Measurements from ENCODE around the gene FOXO3.
"Not testable (repeated sequence)": the region's sequence is repeated elsewhere in the genome, so short reads cannot be mapped to it uniquely, and the experiment has no call there.

The FOXO3 gene

DNA sequence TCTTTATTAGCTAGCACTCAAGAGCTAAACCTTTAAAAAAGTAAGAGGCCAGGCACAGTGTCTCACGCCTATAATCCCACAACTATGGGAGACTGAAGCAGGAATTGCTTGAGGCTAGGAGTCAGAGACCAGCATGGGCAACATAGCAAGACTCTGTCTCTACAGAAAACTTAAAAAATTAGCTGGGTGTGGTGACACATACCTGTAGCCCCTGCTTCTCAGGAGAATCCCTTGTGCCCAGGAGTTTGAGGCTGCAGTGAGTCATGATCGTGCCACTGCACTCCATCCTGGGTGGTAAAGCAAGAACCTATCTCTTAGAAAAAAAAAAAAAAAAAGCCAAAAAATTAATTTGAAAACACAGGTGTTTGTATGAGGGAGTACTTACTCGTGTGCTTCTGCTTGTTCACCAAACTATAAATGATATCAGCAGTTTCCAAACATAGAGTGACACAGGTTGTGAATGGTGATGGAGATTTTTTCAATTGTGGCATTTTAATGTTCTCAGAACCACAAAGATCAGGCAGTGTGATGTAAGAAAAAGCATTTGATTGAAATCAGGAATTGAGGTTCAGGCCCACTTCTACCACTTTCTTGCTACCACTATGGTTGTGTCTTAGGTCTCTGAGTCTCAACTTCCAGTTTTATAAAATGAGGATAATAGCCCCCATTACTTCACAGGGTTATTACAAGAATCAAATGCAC lies 104.9 kb downstream of the FOXO3 start:
- DNase-seq, result no peak

GRCh38 chr6:108666656-108667260 lies 106.0 kb downstream of the FOXO3 start:
- no peak for DNase-seq

DNA sequence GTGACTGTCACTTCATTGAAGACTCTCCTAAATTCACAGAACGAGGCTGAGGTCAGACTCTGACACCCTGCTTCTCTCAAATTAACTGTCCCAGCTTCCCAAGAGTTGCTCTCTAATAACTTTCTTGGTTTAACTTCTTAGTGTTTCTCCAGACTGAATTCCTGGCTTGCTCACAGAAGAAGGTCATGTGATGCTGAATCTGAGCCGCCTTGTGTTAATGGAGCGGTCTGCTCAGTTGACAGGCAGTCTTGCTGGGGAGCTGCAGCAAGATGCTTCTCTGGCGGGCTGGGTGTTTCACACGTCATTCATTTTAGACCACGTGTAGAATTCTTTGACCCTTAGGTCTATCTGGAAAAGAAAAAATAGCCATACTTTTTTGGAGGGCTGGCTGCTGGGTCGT lies 107.3 kb downstream of the FOXO3 start:
- no peak for DNase-seq

DNA sequence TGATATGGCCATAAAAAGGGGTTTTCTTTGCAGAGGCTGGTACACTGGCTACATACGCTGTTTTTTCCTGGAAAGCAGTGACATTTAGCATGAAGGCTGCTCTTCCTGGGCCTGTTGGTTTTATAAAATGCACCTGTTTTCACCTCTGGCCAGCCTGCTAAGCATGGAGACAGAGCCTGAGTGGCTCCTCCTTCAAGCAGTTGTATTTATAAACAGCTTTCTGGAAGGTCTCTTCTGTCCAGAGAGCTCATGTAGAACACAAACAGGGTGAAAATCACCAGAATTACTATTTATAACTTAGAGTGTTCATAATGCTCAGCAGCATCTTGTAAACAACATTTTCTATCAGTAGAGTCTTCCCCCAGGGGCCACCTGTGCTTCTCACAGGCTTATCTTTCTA lies 109.0 kb downstream of the FOXO3 start:
- no peak for DNase-seq

- DNase-seq, result no peak
These were observed 110.5 kb downstream of the FOXO3 start for GRCh38 chr6:108671175-108671574.

GRCh38 chr6:108671790-108672189 lies 111.1 kb downstream of the FOXO3 start:
- no peak for DNase-seq

- no peak for DNase-seq
These were observed 111.9 kb downstream of the FOXO3 start for GRCh38 chr6:108672641-108673040.

- DNase-seq, result no peak
These were observed 112.4 kb downstream of the FOXO3 start for GRCh38 chr6:108673153-108673552.

DNA sequence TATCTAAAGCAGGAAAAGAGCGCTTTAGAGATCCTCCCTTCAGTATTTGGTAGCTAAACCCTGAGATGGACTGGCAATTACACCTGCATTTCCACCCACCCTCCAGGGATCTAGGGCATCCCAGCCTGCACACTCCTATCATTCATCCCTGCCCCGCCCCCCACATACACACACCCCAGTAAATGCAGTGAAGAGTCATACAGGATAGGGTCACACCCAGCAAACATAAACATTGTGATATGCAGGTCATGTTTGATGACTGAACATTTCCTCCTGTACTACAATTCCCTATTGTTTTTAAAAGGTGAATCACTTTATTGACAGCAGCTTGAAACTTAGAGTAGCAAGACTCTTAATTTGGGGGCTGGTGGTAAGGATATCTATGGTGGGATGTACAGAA lies 112.9 kb downstream of the FOXO3 start:
- DNase-seq, result no peak

GRCh38 chr6:108675226-108676200 lies 114.8 kb downstream of the FOXO3 start:
- DNase-seq, result no peak

GRCh38 chr6:108676555-108676954 lies 115.8 kb downstream of the FOXO3 start:
- no peak for DNase-seq

GRCh38 chr6:108677357-108677756 lies 116.6 kb downstream of the FOXO3 start:
- no peak for DNase-seq

GRCh38 chr6:108677894-108678293 lies 117.2 kb downstream of the FOXO3 start:
- DNase-seq, result no peak

GRCh38 chr6:108680314-108680713 lies 119.6 kb downstream of the FOXO3 start:
- not testable (repeated sequence) for DNase-seq

DNA sequence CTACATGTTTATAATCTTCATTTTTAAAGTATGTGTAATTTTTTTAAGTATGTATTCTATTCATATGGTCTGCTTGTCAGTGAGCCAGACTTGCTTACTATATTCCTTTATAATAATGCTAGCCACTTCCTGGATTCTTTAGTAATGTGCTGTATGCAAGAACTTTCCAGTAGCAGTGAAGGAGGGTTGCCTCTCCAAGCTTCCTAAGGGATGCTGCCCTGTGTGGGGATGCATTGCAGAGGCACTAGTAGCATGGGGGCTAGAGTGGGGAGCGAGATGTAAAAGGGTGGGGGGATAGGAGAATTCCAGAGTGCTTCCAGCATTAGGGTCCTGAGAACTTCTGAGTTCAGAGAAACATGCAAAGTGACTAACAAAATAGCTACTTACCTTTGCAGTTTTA lies 121.0 kb downstream of the FOXO3 start:
- DNase-seq, result not testable (repeated sequence)

- DNase-seq, result not testable (repeated sequence)
These were observed 121.8 kb downstream of the FOXO3 start for GRCh38 chr6:108682383-108683119.

DNA sequence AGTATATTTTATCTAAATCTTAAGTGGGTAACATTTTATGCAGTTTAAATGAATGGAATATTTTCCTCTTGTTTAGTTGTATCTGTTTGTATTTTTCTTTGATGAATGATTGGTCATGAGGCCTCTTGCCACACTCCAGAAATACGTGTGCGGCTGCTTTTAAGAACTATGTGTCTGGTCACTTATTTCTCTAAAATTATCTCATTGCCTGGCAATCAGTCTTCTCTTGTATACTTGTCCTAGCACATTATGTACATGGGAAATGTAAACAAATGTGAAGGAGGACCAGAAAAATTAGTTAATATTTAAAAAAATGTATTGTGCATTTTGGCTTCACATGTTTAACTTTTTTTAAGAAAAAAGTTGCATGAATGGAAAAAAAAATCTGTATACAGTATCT lies 123.3 kb downstream of the FOXO3 start:
- not testable (repeated sequence) for DNase-seq

DNA sequence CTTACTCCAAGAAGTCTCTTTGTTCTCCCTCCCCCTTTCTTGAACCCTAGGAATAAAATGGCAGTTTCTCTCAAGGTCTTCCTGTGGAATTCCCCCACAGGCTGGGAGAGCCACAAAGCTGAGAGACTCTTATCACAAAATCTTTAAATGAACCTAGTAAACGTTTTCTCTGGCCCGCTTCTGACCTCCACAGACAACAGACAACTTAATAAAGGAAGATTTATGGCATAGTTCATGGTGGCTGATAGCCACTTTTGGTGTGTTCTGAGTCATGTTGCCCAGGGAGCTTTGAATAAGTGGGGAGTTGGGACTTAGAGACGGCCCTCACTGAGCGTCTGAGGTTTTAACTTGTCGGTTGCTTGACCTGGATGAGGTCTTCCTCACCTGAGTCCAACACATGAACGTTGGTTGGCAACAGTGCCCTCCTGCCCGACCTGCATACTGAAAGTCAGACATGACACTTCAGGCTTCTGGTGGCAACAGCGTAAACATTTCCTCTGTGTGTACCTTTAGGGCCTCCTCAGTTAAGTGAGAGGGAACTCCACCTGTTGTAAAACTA lies 124.1 kb downstream of the FOXO3 start:
- peak; percentile 13 for DNase-seq

- no peak for DNase-seq
These were observed 125.3 kb downstream of the FOXO3 start for GRCh38 chr6:108685970-108686369.

DNA sequence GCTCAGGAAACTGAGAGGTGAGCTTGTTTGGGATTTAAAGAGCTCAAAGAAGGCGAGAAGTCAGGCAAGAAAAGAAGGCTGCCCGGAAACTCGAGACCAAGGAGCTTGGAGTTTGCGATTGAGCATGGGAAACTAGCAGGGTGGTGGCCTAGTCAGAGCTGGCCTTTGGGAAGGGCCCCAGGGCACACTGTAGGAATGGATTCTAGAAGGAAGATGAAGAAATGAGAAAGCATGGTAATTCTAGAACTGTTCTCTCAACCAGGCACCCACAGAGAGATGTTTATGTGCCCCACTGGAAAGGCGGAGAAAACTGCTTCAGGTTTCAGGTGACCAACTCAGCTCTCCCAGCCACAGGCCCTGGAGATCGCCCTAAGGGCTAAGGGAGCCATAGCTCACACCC lies 126.2 kb downstream of the FOXO3 start:
- no peak for DNase-seq

DNA sequence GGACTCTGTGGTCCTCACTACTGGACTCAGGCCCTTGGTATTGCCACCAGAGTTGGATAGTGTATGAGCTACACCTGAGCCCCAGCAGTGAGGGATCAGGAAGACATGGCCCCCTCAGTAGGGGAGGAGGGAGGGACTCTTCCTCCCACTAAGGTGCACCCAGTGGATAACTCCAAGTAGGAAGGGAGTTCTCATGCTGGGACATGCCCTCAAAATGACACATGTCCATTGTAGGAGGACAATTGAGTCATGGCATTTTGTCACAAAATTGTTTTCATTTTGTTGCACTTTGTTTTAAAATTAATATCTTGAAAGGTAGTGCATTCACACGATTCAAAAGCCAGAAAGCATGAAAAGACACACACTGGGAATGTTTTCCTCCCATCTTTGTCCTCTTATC lies 127.2 kb downstream of the FOXO3 start:
- no peak for DNase-seq

Measured in T1000 (cell line).